ENCODE results near the gene LAPTM5. TPM values are rescaled to one million over a fixed set of nuclear protein-coding genes. Genes with fewer than 3 reads are reported as not detected.
A peak's percentile ranks its signal among the peaks of the same experiment; 100 is the strongest.
"Not testable (repeated sequence)": the region's sequence is repeated elsewhere in the genome, so short reads cannot be mapped to it uniquely, and the experiment has no call there.

The LAPTM5 gene
- total RNA-seq, 2 experiments from 2014 or later = 326 to 386 TPM

DNA sequence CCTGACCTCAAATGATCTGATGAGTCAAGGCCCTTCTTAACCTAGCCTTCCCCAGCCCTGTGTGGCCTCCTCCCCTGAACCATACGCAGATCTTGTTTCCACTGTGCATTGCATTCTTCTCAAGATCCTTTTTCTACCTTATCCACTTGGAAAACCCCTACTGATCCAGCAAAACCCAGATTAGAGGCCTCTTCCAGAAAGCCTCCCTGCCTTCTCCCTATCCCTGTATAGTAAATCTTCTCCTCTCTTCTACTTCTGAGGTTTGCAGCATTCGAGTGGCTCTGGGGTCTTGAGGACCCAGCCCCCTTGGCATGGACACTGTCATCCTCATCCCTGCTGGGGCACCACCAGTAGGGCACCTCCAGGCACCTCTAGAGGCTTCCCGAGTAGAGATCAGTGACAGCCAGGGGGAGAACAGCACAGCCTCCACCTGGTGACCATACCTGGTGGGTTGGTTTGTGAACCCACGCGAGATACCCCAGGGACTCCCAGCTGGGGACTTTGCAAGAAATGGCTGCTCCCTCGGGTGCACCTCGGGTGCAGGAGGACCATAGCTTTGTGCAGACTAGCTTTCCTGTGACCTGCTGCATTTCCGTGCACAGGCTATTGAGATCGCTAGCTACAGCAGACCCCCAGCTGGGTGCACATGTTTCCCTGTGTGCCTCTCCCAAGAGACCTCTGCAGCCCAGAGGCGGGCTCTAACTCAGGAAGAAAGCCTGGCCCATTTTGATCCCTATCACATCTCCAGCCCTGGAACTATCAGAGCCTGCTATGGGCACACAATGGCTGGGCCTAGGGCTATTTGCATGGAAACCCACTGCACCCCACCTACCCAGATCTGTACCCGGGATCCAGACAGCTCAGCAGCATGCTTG is 68.4 kb downstream of the LAPTM5 start:
- Mint-ChIP-seq H3K27ac (no peak overlapping the region), H3K9me3 (ENCODE audit: low read depth) (no peaks in the 10 kb centered on the region), H3K36me3 (no peaks in the 10 kb centered on the region), H3K4me1 (peaks cover 5% of the 10 kb centered on the region), H3K27me3 (peaks cover 32% of the 10 kb centered on the region), H3K4me3 (no peak overlapping the region)
- ATAC-seq (no peak), DNase-seq (no peak)
- CTCF ChIA-PET = no interaction called here

DNA sequence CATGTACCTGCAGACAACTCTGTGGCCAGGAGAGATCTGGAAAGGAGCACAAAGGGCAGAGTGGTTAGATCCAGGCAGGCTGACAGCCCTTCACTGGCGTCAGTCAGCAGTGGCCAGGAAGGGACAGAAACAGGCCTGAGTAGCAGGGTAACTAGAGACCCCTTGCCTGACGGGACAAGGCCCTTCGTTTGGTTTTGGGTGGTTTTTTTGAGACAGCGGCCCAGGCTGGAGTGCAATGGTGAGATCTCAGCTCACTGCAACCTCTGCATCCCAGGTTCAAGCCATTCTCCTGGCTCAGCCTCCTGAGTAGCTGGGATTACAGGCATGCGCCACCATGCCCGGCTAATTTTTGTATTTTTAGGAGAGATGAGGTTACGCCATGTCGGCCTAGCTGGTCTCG is 69.1 kb downstream of the LAPTM5 start:
- H3K4me3 Mint-ChIP-seq; ATAC-seq; H3K4me1 Mint-ChIP-seq; DNase-seq; CTCF ChIA-PET; H3K36me3 Mint-ChIP-seq; H3K9me3 Mint-ChIP-seq (ENCODE audit: low read depth); H3K27ac Mint-ChIP-seq: not testable (repeated sequence)
- H3K27me3 Mint-ChIP-seq = peaks cover 39% of the 10 kb centered on the region

DNA sequence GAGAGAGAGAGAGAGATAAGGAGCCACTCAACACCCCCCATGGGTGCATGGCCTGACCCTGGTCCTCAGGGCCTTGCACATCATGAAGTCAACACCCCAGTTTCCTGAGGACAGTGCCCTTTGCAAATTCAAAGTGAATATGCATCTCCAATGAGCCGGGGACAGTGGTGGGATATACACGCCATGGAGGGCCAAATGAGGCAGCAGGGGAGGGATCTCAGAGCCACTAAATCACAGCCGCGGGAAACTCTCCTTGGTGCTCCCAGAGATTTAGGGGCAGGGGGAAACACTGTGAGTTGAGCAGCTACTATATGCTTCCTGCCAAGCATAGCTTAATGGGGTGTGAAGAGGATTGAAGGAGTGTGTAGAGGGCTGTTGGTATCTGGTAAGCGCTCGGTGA is 69.7 kb downstream of the LAPTM5 start:
- Mint-ChIP-seq H3K4me3 (no peak overlapping the region), H3K9me3 (ENCODE audit: low read depth) (no peaks in the 10 kb centered on the region), H3K27me3 (peaks cover 43% of the 10 kb centered on the region), H3K36me3 (no peaks in the 10 kb centered on the region), H3K27ac (no peak overlapping the region), H3K4me1 (peaks cover 3% of the 10 kb centered on the region)
- no peak for ATAC-seq
- no peak for DNase-seq
- CTCF ChIA-PET = no interaction called here

DNA sequence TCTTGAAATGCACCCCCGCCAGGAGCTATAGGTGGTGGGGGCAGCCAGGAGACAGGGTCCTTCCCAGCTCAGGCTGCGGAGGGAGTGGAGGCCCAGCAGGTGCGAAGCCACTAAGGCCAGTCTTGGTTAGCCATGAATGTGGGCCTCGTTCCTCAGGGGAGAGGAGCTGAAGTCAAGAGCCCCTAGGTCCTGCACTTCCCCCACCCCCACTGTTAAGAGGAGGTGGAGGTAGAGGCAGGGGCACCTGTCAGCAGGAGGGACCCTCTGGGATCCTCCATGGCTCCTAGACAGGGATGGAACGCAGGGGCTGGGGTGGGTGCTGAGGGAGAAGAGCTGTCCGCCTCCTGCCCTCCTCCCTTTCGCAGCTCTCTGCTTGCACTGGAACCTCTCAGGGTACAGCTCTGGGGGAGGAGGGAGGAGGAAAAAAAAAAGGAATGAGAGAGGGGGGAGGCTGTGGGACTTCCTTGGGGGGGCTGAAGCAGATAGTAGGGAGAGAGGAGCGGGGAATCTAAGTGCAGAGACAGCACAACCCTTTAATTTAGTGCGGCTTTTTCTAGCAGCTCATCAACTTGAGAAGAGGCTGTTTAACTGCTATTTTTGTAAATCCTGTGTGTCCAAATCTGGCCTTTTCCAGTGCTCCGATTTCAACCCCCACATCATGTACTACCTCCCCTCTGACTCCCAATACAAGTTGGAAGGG is 71.2 kb downstream of the LAPTM5 start:
- H3K9me3 Mint-ChIP-seq (ENCODE audit: low read depth) = no peaks in the 10 kb centered on the region
- ATAC-seq (no peak), DNase-seq (no peak)
- H3K4me3 Mint-ChIP-seq = no peak overlapping the region
- no peaks in the 10 kb centered on the region for H3K4me1 Mint-ChIP-seq
- H3K27me3 Mint-ChIP-seq = peaks cover 58% of the 10 kb centered on the region
- CTCF ChIA-PET = no interaction called here
- no peak overlapping the region for H3K27ac Mint-ChIP-seq
- H3K36me3 Mint-ChIP-seq = no peaks in the 10 kb centered on the region

DNA sequence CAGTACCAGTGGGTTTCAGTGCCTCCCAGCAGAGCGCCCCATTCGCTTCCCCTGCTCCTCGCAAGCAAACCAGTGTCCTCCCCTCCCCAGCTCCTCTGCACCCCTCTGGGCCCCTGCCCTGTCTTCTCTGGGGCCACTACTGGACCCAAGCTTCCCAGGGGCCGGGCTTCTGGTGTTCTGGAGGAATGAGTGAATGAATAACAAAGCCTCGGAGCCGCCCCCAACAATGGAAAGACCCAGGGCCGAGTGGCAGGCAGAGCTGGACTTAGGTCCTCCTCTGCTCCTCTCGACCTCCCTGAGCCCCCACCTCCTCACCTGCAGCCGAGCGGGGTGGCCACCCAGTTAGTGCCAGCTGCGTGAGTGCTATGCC is 71.8 kb downstream of the LAPTM5 start:
- H3K27ac Mint-ChIP-seq = no peak overlapping the region
- CTCF ChIA-PET = no interaction called here
- DNase-seq (no peak), ATAC-seq (no peak)
- no peaks in the 10 kb centered on the region for H3K4me1 Mint-ChIP-seq
- H3K4me3 Mint-ChIP-seq = no peak overlapping the region
- no peaks in the 10 kb centered on the region for H3K36me3 Mint-ChIP-seq
- no peaks in the 10 kb centered on the region for H3K9me3 Mint-ChIP-seq (ENCODE audit: low read depth)
- peaks cover 58% of the 10 kb centered on the region for H3K27me3 Mint-ChIP-seq

DNA sequence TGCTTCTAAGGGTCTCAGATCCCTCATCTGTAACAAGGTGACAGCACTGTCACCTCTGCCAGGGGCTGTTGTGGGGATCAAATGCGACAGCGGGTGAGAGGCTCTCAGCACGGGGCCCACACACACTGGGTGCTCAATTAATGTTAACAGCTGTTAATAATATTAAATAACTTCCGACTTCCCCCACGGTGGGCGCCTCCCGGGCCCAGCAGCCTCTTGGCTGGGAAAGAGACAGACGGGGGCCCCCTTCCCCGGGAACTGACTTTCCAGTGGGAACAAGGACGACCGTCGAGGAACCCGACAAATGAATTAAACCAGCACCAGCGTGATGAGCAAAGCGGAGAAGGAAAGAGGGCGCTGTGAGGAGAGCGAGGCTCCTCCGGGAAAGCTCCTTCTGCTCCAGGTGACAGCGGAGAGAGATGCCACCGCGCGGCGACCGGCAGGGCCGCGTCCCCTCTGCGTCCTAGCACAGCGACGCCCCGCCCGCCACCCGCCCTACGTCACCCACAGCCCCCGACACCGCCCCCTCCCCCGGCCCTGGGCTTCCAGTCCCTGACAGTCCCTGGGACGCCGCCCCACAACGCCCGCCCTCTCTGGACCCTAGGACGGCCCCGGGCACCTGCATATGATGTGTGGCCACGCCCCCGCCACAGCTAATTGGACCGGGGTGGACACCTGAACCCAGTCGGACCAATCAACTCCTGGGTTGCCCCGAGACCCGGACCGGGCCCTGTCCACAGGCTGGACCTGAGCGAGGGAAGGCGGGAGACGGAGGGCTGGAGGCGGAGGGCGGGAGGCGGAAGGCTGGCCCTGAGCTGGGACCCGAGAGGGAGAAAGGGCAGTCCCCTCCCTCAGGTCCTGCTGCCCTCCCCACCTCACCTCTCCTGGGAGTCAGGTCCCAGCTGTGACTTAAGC is 72.4 kb downstream of the LAPTM5 start:
- CTCF ChIA-PET = no interaction called here
- no peak for ATAC-seq
- no peak overlapping the region for H3K27ac Mint-ChIP-seq
- no peak for DNase-seq
- H3K4me3 Mint-ChIP-seq = no peak overlapping the region
- peaks cover under 1% of the 10 kb centered on the region for H3K9me3 Mint-ChIP-seq (ENCODE audit: low read depth)
- H3K27me3 Mint-ChIP-seq = peaks cover 58% of the 10 kb centered on the region
- no peaks in the 10 kb centered on the region for H3K4me1 Mint-ChIP-seq
- H3K36me3 Mint-ChIP-seq = no peaks in the 10 kb centered on the region

DNA sequence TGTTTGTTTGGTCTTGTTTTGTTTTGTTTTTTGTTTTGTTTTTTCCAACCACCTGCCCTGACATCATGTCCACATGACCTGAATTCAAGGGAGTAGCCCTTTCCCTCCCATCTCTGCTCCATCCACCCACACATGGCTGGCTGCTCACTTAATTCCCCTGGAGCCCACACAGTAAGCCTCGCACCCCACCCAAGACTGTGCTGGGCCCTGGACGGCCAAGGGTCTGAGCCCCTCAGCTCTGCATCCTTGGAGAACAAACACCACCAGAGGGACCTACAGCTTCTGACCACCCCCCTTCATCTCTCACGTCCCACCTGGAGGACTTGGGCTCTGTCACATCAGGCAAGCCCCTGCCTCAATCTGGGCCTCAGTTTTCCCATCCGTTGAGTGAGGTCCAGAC is 73.3 kb downstream of the LAPTM5 start:
- no peak overlapping the region for H3K27ac Mint-ChIP-seq
- CTCF ChIA-PET = no interaction called here
- no peaks in the 10 kb centered on the region for H3K36me3 Mint-ChIP-seq
- DNase-seq (no peak), ATAC-seq (no peak)
- no peak overlapping the region for H3K4me3 Mint-ChIP-seq
- peaks cover 58% of the 10 kb centered on the region for H3K27me3 Mint-ChIP-seq
- peaks cover 2% of the 10 kb centered on the region for H3K9me3 Mint-ChIP-seq (ENCODE audit: low read depth)
- no peaks in the 10 kb centered on the region for H3K4me1 Mint-ChIP-seq

DNA sequence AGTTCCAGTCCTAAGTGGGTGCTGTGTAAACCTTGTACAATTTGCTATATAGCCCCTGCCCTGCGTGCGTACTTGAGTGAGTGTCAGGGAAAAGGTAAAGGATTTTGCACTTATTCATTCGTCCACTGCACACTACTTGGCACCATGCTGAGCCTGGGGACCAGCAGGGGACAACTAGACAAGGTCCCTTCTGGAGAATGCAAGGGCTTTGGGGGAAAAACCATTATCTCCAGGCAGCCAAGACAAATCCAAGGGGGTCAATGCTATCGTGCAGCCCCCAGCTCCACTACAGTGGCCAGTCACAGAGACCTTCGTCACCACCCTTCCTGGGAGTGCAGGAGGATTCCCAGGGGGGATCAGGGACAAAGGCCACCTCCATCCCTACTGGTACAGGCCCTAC is 73.9 kb downstream of the LAPTM5 start:
- Mint-ChIP-seq H3K4me3 (no peak overlapping the region), H3K27me3 (peaks cover 58% of the 10 kb centered on the region), H3K9me3 (ENCODE audit: low read depth) (peaks cover 2% of the 10 kb centered on the region), H3K36me3 (no peaks in the 10 kb centered on the region), H3K4me1 (no peaks in the 10 kb centered on the region), H3K27ac (no peak overlapping the region)
- CTCF ChIA-PET = interaction anchor here (1.2 kb wide), 1 partner anchor 35 kb away, joined by 3 read pairs; no protein-coding TSS in a partner anchor
- no peak for DNase-seq
- no peak for ATAC-seq

Small RNAs within 50 kb of the gene (microRNA-seq; reads per million reads assigned to microRNA genes)
- 8.5 reads per million, percentile 26 among the genes with 10 or more reads in this experiment for gene MIR4420

Other genes starting within 250 kb of the LAPTM5 start
- gene MATN1, start 34.2 kb downstream of the LAPTM5 start, total RNA-seq = under 1 TPM in 1 of 2 experiments, not detected in 1; 0.32 TPM
- gene SDC3, start 151.0 kb upstream of the LAPTM5 start, total RNA-seq = not detected

All from activated CD8-positive, alpha-beta memory T cell treated with anti-CD3 and anti-CD28 coated beads, Interleukin-2, amount 10 ng/mL, durations not matched to agents 7 days and 5 days (primary cell).